GM21529 (cell line): ENCODE results near the gene AP1M2.
"Not testable (repeated sequence)": the region's sequence is repeated elsewhere in the genome, so short reads cannot be mapped to it uniquely, and the experiment has no call there.

Experiments used
- ATAC-seq: cut with Tn5 transposase; IDR thresholded peaks from one replicate; pipeline ENCODE4 v1.9.1; 2021; ENCODE audit not compliant: unreplicated experiment

AP1M2 gene

GRCh38 chr19:10543059-10543419 lies 44.1 kb downstream of the AP1M2 start:
- no peak for ATAC-seq

GRCh38 chr19:10539016-10539415 lies 48.1 kb downstream of the AP1M2 start:
- not testable (repeated sequence) for ATAC-seq

GRCh38 chr19:10538204-10538983 lies 48.7 kb downstream of the AP1M2 start:
- no peak for ATAC-seq

- ATAC-seq, result no peak
Observed at GRCh38 chr19:10537668-10538067, 49.4 kb downstream of the AP1M2 start.

GRCh38 chr19:10535613-10536012 lies 51.5 kb downstream of the AP1M2 start:
- no peak for ATAC-seq

- no peak for ATAC-seq
Observed at GRCh38 chr19:10533646-10534386, 53.3 kb downstream of the AP1M2 start.

- ATAC-seq, result no peak
Observed at GRCh38 chr19:10532457-10532856, 54.7 kb downstream of the AP1M2 start.

GRCh38 chr19:10526887-10527286 lies 60.2 kb downstream of the AP1M2 start:
- ATAC-seq, result not testable (repeated sequence)

- ATAC-seq, result no peak
Observed at GRCh38 chr19:10525636-10526035, 61.5 kb downstream of the AP1M2 start.

GRCh38 chr19:10523135-10523636 lies 63.9 kb downstream of the AP1M2 start:
- no peak for ATAC-seq
